ENCODE data around the gene GNMT. TPM values are rescaled to one million over a fixed set of nuclear protein-coding genes. Genes with fewer than 3 reads are reported as not detected.
A peak's percentile ranks its signal among the peaks of the same experiment; 100 is the strongest.

The GNMT gene
- total and polyA plus RNA-seq, 9 of the 15 experiments (the other 6 are each of a cell fraction or from before 2014, with no cell fraction given): 0.11 to 0.29 (median 0.15) TPM; not detected in 6

- TF ChIP-seq FOXJ3 (CRISPR knock-in tag; IDR thresholded peaks at IDR 0.05) (no peak), TFAM (CRISPR knock-in tag; conservative IDR thresholded peaks at IDR 0.05) (no peak), TSC22D4 (tag; IDR thresholded peaks at IDR 0.05) (no peak), SRSF7 (optimal IDR thresholded peaks at IDR 0.05; ENCODE audit: low read depth, low read length) (no peak), ZFP36 (IDR thresholded peaks at IDR 0.05; ENCODE audit: low read depth, low read length, partially characterized antibody) (no peak), AFF4 (CRISPR knock-in tag; IDR thresholded peaks at IDR 0.05) (no peak), TBP (optimal IDR thresholded peaks at IDR 0.05; ENCODE audit: low read depth, low read length) (peak; percentile 89), RBM34 (IDR thresholded peaks at IDR 0.05; ENCODE audit: borderline replicate concordance, insufficient read depth, low read length) (no peak), ATF2 (CRISPR knock-in tag; IDR thresholded peaks at IDR 0.05) (no peak), CTCFL (IDR thresholded peaks at IDR 0.05; ENCODE audit: borderline replicate concordance, insufficient read depth, low read depth, low read length, poor library complexity, severe bottlenecking) (no peak), ZKSCAN3 (CRISPR knock-in tag; IDR thresholded peaks at IDR 0.05) (no peak), NFRKB (IDR thresholded peaks at IDR 0.05; ENCODE audit: low read depth) (peak; percentile 46; the same call in 1 of the 2 replicates), ZNF408 (CRISPR knock-in tag; IDR thresholded peaks at IDR 0.05; ENCODE audit: low read depth) (no peak), ATF1 (CRISPR knock-in tag; IDR thresholded peaks at IDR 0.05) (no peak), ATF1 (tag; IDR thresholded peaks at IDR 0.05) (peak; percentile 79), NR1H2 (CRISPR knock-in tag; IDR thresholded peaks at IDR 0.05) (no peak), ARNT (IDR thresholded peaks at IDR 0.05) (no peak), NR2C2 (CRISPR knock-in tag; IDR thresholded peaks at IDR 0.05) (0 out of 2 replicates have a peak, but pooled peaks have one; percentile 10), NR2C2 (tag; IDR thresholded peaks at IDR 0.05) (no peak), MAZ (CRISPR knock-in tag; conservative IDR thresholded peaks at IDR 0.05 in 1 of 2, IDR thresholded peaks at IDR 0.05 in 1 of 2) (peak; percentile 35 to 58)
These were observed 23.7 kb downstream of the GNMT start, which contains the start of gene PPP2R5D (continued) for GRCh38 chr6:42984001-42984923.

Measured in K562 (cell line).